Pancreas (tissue), 10 donors: ENCODE results near the gene ISLR. TPM values are rescaled to one million over a fixed set of nuclear protein-coding genes. Genes with fewer than 3 reads are reported as not detected.
A peak's percentile ranks its signal among the peaks of the same experiment; 100 is the strongest.

Experiments
- ATAC-seq, 4 donors: fragments of 200-7000 bp; cut with Tn5 transposase; one replicate each; pipeline versions ENCODE4 v1.8.0 to v1.9.1; 2020; ENCODE audit warnings: mild to moderate bottlenecking in 4 of 4, moderate library complexity in 4 of 4
- DNase-seq, 6 donors: peaks; one replicate each; pipeline ENCODE4 v3.0.0-alpha.2; 2020
- FAIRE-seq: peaks from 2 replicates; lab custom pipeline; 2012; peaks lifted over from hg19 to GRCh38; lab: Jason Lieb, UNC
- H3K27ac ChIP-seq, 4 donors: fragments of 200-600 bp; sonication (generic); 1 replicate in 3 of 4; 2 replicates in 1 of 4; pipeline versions ENCODE4 v1.5.0 to v1.8.0; 2020
- H3K27me3 ChIP-seq, 4 donors: fragments of 200-600 bp; one replicate each; pipeline ENCODE4 v1.8.0; 2021
- H3K36me3 ChIP-seq, 3 donors: fragments of 200-600 bp; sonication (generic) in 1 of 3; one replicate each; pipeline versions ENCODE4 v1.5.0 to v1.8.0; 2020 to 2021
- H3K4me1 ChIP-seq, 3 donors: fragments of 200-600 bp; one replicate each; pipeline ENCODE4 v1.8.0; 2021
- H3K4me3 ChIP-seq, 4 donors: fragments of 200-600 bp; sonication (generic) in 2 of 4; one replicate each; pipeline versions ENCODE4 v1.5.0 to v1.8.0; 2020 to 2021
- H3K9me3 ChIP-seq, 4 donors: fragments of 200-600 bp; one replicate each; pipeline ENCODE4 v1.8.0; 2021
- WGBS, 2 donors: extraction: QIAGEN DNeasy Blood & Tissue Kit; methylation state at CpG; one replicate each; pipeline ENCODE4 v1.1.7; 2013; 5-methylcytosine and 5-hydroxymethylcytosine counted together
- intact Hi-C, 3 donors: fragments of 100-400 bp; cut with DNase I; formaldehyde crosslinking; loops; one replicate each; pipeline versions ENCODE4 v1.11.1 to v1.14.2; 2022
- polyA plus RNA-seq, 2 donors: library from polyadenylated mRNA; stranded (reverse); fragments of 200-250 nt; gene quantifications; one replicate each; pipeline ENCODE4 v1.2.3, GENCODE V29; 2013
- total RNA-seq, 6 donors: library from RNA; stranded (reverse); fragmentation: NEBNext Ultra II Directional in 4 of 6; extraction: Animal tissue kit (Norgen Biotek cat#: 25700) in 4 of 6; gene quantifications; one replicate each; pipeline versions ENCODE4 v1.2.1 to v1.2.4, GENCODE V29; 2021 to 2023
- TF ChIP-seq, protein P1 (sequence below), 4 donors: fragments of 200-600 bp; sonication (generic) in 3 of 4; IDR thresholded peaks; one replicate each; pipeline versions ENCODE4 v1.5.0 to v1.8.0; 2021; ENCODE audit warnings: antibody characterized with exemption in 4 of 4
- donor health status: healthy with polysubstance abuse.
- donor health status: DM: no; HTN: no; CAD: no; lungs with moderate emphysema.
- donor health status: DM: no; HTN: no; CAD: no.
- donor health status: control.
- donor health status: control.
- donor health status: Bipolar disorder and iron deficiency.
- donor health status: DM: yes; HTN: yes; CAD: no.
- donor health status: DM: no; HTN: no; CAD: no.
- donor health status: DM: no; HTN: no; CAD: no.
- donor health status: DM: yes; HTN: yes; CAD: no.

Gene ISLR
- total and polyA plus RNA-seq, 8 donors, result 1.5 to 29.4 (median 3.3) TPM

DNA sequence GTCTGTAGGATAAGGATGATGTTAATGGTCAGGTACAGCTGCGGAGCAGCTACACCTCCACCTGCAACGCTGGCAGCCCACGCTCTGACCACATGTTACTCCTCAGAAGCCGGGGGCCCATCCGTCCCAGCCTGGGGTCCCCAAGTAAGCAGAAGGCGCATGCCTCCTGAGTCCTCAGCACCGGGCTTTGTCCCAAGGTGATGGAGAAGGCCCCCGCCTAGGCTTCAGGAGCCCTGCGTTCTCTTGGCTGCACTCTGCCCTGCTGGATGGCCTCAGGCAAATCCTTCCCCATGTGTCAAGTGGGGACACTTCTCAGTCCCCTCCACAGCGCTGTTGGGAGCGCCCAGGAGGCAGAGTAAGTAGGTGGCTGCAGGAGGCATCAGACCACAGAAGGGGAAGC is 14.7 kb downstream of the ISLR start:
- TF ChIP-seq, protein P1, sequence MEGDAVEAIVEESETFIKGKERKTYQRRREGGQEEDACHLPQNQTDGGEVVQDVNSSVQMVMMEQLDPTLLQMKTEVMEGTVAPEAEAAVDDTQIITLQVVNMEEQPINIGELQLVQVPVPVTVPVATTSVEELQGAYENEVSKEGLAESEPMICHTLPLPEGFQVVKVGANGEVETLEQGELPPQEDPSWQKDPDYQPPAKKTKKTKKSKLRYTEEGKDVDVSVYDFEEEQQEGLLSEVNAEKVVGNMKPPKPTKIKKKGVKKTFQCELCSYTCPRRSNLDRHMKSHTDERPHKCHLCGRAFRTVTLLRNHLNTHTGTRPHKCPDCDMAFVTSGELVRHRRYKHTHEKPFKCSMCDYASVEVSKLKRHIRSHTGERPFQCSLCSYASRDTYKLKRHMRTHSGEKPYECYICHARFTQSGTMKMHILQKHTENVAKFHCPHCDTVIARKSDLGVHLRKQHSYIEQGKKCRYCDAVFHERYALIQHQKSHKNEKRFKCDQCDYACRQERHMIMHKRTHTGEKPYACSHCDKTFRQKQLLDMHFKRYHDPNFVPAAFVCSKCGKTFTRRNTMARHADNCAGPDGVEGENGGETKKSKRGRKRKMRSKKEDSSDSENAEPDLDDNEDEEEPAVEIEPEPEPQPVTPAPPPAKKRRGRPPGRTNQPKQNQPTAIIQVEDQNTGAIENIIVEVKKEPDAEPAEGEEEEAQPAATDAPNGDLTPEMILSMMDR (IDR thresholded peaks at IDR 0.05), result no peak
- Histone ChIP-seq H3K27ac (no peak overlapping the region), H3K4me3 (no peak overlapping the region), H3K9me3 (no peaks in the 10 kb centered on the region), H3K4me1 (no peaks in the 10 kb centered on the region), H3K36me3 (no peaks in the 10 kb centered on the region), H3K27me3 (no peaks in the 10 kb centered on the region)
- DNase-seq, result peak in 1 of 6 donors; percentile 39
- 77 to 88% methylated on average over 11 of the region's 11 CpGs for WGBS, 2 donors
- no peak for ATAC-seq
- intact Hi-C loops, result no loop called here
- FAIRE-seq, result no peak

DNA sequence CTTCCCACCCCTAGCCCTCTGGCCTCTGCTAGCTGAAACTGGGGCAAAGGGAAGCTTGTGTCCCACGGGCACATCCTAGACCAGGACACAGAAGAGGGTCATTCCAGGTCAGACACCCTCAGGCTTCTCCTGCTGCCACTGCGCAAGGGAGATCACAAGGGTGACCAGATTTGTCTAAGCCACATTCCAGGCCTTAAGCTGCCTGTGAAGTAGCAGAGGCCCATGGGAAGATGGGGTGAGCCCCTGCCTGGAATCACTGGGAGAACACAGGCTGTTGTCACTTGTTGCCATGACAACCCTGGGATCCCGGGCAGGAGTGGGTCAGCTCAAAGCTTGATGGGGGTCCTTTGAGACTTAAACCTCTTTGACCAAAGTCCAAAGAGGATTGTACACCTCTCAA is 18.3 kb downstream of the ISLR start:
- H3K4me3 ChIP-seq, result no peak overlapping the region
- 48 to 64% methylated on average over 3 of the region's 3 CpGs for WGBS, 2 donors
- H3K9me3 ChIP-seq, result no peaks in the 10 kb centered on the region
- no peaks in the 10 kb centered on the region for H3K27me3 ChIP-seq
- H3K36me3 ChIP-seq, result no peaks in the 10 kb centered on the region
- intact Hi-C loops, result no loop called here
- no peaks in the 10 kb centered on the region for H3K4me1 ChIP-seq
- TF ChIP-seq, protein P1 (IDR thresholded peaks at IDR 0.05), result no peak
- ATAC-seq (no peak), DNase-seq (peak in 1 of 6 donors; percentile 14), FAIRE-seq (no peak)
- no peak overlapping the region for H3K27ac ChIP-seq

DNA sequence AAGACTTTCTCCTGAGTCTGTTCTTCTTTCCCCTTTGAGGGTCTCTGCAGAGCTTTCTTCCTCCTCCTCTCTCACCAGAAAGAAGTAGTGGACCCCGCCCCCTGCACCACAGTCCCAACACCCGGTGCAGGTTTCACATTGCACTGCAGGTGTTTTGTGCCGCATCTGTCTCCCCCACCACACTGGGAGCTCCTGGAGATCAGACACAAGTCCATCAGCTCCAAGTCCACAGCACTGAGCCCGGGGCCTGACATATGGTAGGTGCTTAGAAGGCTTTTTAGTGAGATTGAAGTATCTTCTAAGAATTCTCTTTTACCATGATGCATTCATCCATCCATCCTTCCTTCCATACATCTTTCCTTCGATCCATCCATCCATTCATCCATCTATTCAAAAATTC is 19.2 kb downstream of the ISLR start:
- Histone ChIP-seq H3K27me3 (no peaks in the 10 kb centered on the region), H3K9me3 (no peaks in the 10 kb centered on the region), H3K4me1 (no peaks in the 10 kb centered on the region), H3K36me3 (no peaks in the 10 kb centered on the region), H3K27ac (no peak overlapping the region), H3K4me3 (no peak overlapping the region)
- DNase-seq, result peak in 1 of 6 donors; percentile 9
- TF ChIP-seq, protein P1 (IDR thresholded peaks at IDR 0.05), result no peak
- FAIRE-seq, result no peak
- no peak for ATAC-seq
- intact Hi-C loops, result no loop called here
- WGBS, 2 donors, result 68 to 75% methylated on average over 5 of the region's 5 CpGs

DNA sequence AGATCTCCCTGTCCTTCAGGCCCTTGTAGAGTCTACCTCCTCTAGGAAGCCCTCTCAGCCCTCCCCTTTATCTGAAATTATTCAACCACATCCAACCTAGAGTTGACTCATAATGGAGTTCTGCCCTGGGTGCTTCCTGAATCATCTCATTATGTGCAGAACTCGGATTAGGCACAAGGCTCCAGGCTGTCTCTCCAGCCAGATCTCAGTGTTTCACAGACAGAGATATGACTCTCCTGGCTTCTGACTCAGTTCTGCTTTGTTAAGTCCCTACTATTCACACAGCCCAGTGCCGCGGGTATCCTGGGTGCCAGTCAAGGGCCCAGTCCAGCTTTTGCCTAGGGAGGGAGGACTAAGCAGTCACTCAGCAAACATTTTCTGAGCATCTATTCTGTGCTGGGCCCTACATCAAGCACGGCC is 19.8 kb downstream of the ISLR start:
- no peak for FAIRE-seq
- Histone ChIP-seq H3K4me1 (no peaks in the 10 kb centered on the region), H3K9me3 (no peaks in the 10 kb centered on the region), H3K36me3 (no peaks in the 10 kb centered on the region), H3K27ac (no peak overlapping the region), H3K4me3 (no peak overlapping the region), H3K27me3 (no peaks in the 10 kb centered on the region)
- intact Hi-C loops, result no loop called here
- peak in 1 of 6 donors; percentile 10 for DNase-seq
- 66 to 80% methylated on average over 4 of the region's 4 CpGs for WGBS, 2 donors
- TF ChIP-seq, protein P1 (IDR thresholded peaks at IDR 0.05), result no peak
- ATAC-seq, result no peak

DNA sequence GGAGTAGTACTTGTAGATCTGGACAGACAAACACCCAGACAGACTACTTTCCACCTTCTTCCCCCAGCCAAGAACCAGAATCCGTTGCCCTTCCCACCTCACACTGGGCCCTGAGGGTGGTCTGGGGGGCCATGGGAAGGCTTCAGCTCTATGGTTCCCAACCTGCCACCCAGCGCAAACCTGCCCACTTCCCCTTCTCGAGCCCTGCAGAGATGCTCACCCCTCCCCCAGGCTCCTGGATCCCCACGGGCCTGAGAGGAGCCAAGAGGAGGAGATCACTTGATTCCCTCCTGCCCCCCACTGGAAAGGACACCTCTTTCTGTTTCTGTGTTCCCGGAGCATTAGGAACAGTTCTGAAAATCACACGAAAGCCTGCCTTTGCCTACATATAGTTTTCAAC is 20.4 kb downstream of the ISLR start:
- no peak for FAIRE-seq
- no peaks in the 10 kb centered on the region for H3K9me3 ChIP-seq
- H3K36me3 ChIP-seq, result no peaks in the 10 kb centered on the region
- 62 to 64% methylated on average over 6 of the region's 6 CpGs for WGBS, 2 donors
- intact Hi-C loops, result no loop called here
- peak in 1 of 6 donors; percentile 12 for DNase-seq
- no peaks in the 10 kb centered on the region for H3K4me1 ChIP-seq
- TF ChIP-seq, protein P1 (IDR thresholded peaks at IDR 0.05), result no peak
- no peak overlapping the region for H3K27ac ChIP-seq
- H3K4me3 ChIP-seq, result no peak overlapping the region
- no peaks in the 10 kb centered on the region for H3K27me3 ChIP-seq
- no peak for ATAC-seq
